Activated CD8-positive, alpha-beta memory T cell treated with anti-CD3 and anti-CD28 coated beads for 36 hours (primary cell): ENCODE results near the gene CPA3. TPM values are rescaled to one million over a fixed set of nuclear protein-coding genes. Genes with fewer than 3 reads are reported as not detected.

ENCODE experiments used
- CTCF ChIA-PET: fragments of 350-600 bp; sonication (Branson Sonifier 250); formaldehyde crosslinking; loops from one replicate; lab custom pipeline; 2021; ENCODE audit warnings: antibody characterized with exemption; lab: Charles Lee
- POLR2A ChIA-PET: fragments of 350-600 bp; sonication (Branson Sonifier 250); formaldehyde crosslinking; loops from one replicate; lab custom pipeline; 2021; ENCODE audit warnings: antibody characterized with exemption; lab: Charles Lee
- total RNA-seq, 2 experiments: library from RNA; stranded (reverse); gene quantifications; one replicate each; pipeline ENCODE4 v1.2.3, GENCODE V29; 2021

Gene CPA3
- total RNA-seq, 2 experiments from 2014 or later = not detected

DNA sequence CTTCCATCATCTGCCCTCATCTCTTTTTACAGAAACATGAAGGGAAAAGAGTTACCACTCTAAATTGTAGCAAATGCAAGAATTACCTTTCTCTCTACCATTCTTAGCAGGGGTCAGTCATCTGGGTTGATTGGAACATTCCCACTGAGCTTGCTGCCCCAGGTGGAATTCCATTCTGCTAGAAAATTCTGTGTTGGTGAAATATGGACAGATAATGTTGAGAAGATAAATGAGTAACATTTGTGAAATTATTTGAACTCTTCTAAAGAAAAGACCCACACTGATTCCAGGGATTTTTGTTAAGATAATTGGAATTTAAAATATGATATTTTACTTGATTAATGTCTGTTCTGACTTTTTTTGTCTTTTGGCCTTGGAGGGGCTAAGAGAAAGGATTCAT, 11.0 kb upstream of the CPA3 start:
- ChIA-PET CTCF (no interaction called here), POLR2A (no interaction called here)

GRCh38 chr3:148856384-148856783, 8.7 kb upstream of the CPA3 start:
- POLR2A ChIA-PET = no interaction called here
- CTCF ChIA-PET = interaction anchor here (0.6 kb wide), 1 partner anchor 169 kb away, joined by 3 read pairs; no protein-coding TSS in a partner anchor

DNA sequence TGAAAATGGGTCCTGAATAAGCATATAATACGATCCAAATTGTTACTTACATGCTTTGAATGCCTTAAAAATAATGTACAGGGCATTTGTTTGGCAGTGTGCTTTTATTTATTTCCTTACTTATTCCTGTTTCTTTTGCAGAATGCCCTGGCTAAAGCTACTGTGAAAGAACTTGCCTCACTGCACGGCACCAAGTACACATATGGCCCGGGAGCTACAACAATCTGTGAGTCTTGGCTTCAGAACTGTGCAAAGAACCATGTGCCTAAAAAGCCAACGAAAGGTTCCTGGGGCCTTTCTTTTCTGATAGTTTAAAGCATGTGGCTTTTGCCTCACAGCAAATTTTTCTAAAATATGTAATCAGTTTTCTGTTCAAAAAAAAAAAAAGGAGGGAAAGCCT, 7.8 kb upstream of the CPA3 start:
- CTCF ChIA-PET = no interaction called here
- POLR2A ChIA-PET = no interaction called here

DNA sequence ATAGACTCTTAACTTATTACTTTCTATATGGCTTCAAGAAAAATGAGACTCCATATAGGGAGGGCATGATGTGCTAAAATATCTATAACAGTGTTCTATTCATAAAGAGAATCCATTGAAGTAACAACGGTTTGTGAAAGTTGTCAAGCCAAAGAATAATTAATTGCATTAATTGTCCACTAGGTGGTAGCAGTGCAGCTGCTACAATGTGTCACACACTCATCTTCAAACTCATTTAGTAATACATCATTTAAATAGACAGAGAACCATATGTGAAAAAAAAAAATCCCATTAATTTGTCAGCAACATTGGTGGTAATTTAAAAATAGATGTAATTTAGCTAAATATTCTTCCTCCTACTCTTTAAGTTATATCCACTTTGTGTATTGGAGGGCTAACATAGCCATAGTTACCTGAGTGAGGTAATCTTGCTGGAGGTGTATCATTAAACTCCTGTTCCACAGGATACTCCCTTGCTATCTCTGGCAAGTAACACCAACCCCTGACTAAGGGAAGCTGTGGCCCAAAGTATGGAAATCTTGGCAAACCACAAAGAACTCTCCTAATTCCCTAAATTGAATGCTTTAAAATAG, 3.7 kb upstream of the CPA3 start:
- POLR2A ChIA-PET = no interaction called here
- CTCF ChIA-PET = interaction anchor here (0.6 to 1.3 kb wide), 6 partner anchors 8 to 259 kb away, joined by 3 to 4 read pairs (median 4); no protein-coding TSS in a partner anchor

- ChIA-PET POLR2A (no interaction called here), CTCF (interaction anchor here (1.0 to 1.5 kb wide), 2 partner anchors 82 to 85 kb away, joined by 4 to 5 read pairs; no protein-coding TSS in a partner anchor)
These were observed 1.8 kb upstream of the CPA3 start for GRCh38 chr3:148863297-148863696.

- POLR2A ChIA-PET = no interaction called here
These were observed 1.3 kb upstream of the CPA3 start for GRCh38 chr3:148863814-148864213.

DNA sequence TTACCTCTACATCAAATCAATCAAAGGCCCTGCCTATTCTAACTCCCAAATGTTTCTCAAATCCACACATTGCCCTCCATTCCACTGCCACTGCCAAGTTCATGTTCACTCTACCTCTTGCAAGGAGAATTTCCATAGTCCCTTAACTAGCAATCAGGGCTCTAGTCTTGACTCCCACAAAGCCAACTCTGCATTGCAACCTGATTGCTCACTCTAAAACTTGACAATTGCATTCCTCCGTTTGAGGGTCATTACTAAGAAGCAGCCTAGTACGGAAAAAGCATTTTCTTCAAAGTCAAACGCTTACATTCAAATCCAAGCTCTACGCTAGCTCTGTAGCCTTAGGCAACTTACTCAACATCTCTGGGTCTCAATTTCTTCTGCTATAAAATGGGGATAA, 1.2 kb downstream of the CPA3 start:
- ChIA-PET POLR2A (no interaction called here), CTCF (no interaction called here)

More at GRCh38 chr3:148863814-148864213, 1.3 kb upstream of the CPA3 start:
- CTCF ChIA-PET = interaction anchor here (1.0 to 1.5 kb wide), 2 partner anchors 82 to 84 kb away, joined by 4 to 5 read pairs; no protein-coding TSS in a partner anchor

DNA sequence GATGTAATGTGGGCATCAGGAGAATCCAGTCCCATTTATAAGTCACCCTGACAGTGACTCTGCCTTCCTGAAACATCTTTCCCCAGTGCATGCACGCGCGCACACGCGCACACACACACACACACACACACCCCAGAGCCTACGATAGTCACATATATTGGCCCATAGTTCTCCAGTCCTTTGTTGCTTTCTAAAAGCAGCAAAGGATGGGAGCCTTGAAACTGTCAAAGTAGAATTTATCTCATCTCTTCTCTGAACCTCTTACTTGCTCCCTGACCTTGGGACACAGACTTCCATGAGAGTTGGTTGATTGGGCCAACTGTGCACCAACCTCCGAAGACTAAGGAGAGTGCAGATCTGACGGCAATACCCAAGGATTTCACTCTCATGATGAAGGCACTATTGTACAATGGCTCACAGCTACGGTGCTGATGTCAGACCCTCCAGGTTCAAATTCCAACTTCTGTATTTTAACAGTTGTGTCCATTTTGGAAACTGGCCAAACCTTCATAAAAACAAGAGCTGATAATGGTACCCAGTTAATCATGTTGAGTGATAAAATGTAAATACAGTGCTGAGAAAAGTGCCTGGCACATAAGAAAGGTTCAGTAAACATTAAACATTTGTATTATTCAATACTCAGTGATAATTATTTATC, 8.3 kb downstream of the CPA3 start:
- ChIA-PET POLR2A (no interaction called here), CTCF (no interaction called here)

DNA sequence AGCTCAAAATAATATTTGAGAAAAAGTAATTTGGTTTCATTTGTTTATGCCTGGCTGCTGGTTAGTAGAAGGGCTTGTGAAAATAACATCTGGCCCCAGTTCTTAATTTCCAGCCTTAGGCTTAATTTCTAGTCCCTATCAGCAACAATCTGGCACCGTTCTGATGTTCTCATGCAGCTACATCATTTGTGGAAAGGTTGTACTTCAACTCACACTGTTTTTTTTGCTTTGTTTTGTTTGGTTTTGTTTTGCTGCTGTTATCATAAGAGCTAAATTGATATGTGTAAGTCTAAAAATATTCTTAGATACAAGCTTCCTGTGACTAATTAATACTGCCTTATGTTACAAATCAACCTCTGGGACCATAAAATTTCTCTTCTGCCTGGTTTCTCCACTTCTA, 8.9 kb downstream of the CPA3 start:
- ChIA-PET CTCF (no interaction called here), POLR2A (no interaction called here)

- ChIA-PET CTCF (no interaction called here), POLR2A (no interaction called here)
These were observed 13.0 kb downstream of the CPA3 start for GRCh38 chr3:148878095-148878494.

- ChIA-PET CTCF (no interaction called here), POLR2A (no interaction called here)
These were observed 14.2 kb downstream of the CPA3 start for GRCh38 chr3:148879256-148879655.

DNA sequence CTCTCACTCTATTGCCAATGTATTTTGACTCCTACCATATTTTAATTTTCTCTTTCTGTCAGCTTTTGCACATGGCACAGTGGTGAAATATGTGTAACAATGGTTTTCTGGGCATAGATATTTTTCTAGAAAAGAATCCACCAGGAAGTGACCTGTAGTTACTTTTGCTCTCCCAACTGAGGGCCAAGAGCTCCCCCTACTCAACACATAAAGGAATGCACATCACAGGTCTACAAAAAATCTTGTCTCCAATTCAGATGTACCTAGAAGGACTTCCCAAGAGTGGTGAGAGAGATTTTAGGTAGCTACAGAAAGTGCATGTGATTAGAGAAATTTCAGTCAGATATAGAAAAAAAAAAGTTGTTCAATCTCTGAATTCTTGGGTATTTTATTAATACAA, 15.6 kb downstream of the CPA3 start:
- ChIA-PET POLR2A (no interaction called here), CTCF (no interaction called here)

DNA sequence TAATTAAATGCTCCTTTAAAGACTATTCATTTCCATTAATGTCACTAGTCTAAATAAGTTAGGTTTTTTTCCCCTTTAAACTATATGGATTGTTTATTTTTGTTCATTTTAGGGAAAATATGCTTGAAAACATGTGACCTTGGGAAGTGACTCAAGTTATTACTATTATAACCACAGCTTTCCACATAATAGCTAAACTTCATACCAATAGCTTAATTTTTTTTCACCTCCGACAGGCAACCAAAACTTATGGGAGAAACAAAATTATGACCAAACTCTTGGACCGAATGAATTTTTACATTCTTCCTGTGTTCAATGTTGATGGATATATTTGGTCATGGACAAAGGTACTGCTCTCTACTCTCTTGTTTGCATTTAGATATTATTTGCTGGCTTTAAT, 16.2 kb downstream of the CPA3 start:
- ChIA-PET CTCF (no interaction called here), POLR2A (no interaction called here)

DNA sequence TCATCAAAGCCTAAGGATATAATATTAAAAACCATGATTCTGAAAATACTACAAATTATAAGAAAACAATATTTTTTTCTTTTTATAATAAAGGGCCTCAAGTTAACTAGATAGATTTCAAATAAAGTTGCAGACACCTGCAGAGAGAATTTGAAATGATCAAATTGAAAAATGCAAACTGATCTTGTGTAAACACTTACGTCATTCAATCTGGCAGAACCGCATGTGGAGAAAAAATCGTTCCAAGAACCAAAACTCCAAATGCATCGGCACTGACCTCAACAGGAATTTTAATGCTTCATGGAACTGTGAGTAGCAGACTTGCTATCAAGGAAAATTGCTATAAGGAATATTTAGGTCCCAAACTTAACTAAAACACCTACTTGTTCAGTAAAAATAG, 17.2 kb downstream of the CPA3 start:
- CTCF ChIA-PET = no interaction called here
- POLR2A ChIA-PET = no interaction called here

GRCh38 chr3:148883163-148883562, 18.1 kb downstream of the CPA3 start:
- CTCF ChIA-PET = no interaction called here
- POLR2A ChIA-PET = no interaction called here

DNA sequence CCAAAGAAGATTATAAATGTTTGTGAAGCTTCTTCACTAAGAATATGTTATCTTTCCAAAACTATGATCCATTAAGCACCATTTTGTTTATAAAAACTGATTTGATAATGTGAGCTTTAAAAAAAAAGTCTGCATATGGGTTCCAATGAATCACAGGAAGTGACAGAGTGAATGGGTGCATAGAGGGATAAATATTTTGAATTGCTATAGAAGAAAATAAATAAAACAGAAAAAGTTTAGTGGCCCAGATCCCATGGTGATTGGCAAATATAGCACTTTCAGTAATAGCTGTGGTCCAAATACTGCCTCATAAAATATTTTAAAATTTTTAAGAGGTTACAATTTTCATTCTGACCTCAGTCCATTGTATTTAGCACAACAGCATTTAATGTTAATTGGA, 19.2 kb downstream of the CPA3 start:
- POLR2A ChIA-PET = no interaction called here
- CTCF ChIA-PET = no interaction called here

DNA sequence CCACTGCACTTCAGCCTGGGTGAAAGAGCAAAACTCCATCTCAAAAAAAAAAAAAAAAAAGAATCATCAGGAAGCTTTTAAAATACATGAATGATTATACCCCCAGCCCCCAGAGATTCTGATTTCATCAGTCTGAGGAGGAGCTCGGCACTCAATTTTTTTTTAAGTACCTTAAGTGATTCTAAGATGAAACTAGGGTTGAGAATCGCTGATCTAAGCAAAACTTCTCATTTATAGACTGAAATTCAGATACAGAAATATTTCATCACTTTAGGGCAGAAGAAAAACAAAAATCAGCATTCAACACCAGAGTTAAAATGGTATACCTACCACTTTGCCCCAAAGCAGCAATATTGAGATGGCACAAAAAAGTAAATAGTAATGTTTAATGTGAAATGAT, 24.7 kb downstream of the CPA3 start:
- CTCF ChIA-PET = no interaction called here
- POLR2A ChIA-PET = no interaction called here

- ChIA-PET CTCF (no interaction called here), POLR2A (no interaction called here)
These were observed 31.0 kb downstream of the CPA3 start for GRCh38 chr3:148896062-148896461.

GRCh38 chr3:148901987-148902791, 37.1 kb downstream of the CPA3 start:
- CTCF ChIA-PET = no interaction called here

GRCh38 chr3:148903022-148903442, 37.9 kb downstream of the CPA3 start:
- POLR2A ChIA-PET = no interaction called here

More at GRCh38 chr3:148901987-148902791, 37.1 kb downstream of the CPA3 start:
- POLR2A ChIA-PET = no interaction called here

More at GRCh38 chr3:148903022-148903442, 37.9 kb downstream of the CPA3 start:
- CTCF ChIA-PET = no interaction called here
